Coronary artery (tissue), 2 donors: ENCODE results near the gene DEFB118.

Experiments used
- DNase-seq: peaks from one replicate; pipeline ENCODE4 v3.0.0-alpha.2; 2017; ENCODE audit warnings: low spot score
- H3K27ac ChIP-seq, 2 donors: fragments of 200-600 bp; sonication (generic); one replicate each; pipeline ENCODE4 v1.5.1; 2016 to 2019
- H3K4me3 ChIP-seq: fragments of 200-600 bp; sonication (generic); 2 replicates; pipeline ENCODE4 v1.5.1; 2016; ENCODE audit warnings: mild to moderate bottlenecking, moderate library complexity
- CTCF ChIP-seq: fragments of 200-600 bp; sonication (generic); IDR thresholded peaks from one replicate; pipeline ENCODE4 v1.5.1; 2019; ENCODE audit warnings: antibody characterized with exemption

DEFB118 gene

DNA sequence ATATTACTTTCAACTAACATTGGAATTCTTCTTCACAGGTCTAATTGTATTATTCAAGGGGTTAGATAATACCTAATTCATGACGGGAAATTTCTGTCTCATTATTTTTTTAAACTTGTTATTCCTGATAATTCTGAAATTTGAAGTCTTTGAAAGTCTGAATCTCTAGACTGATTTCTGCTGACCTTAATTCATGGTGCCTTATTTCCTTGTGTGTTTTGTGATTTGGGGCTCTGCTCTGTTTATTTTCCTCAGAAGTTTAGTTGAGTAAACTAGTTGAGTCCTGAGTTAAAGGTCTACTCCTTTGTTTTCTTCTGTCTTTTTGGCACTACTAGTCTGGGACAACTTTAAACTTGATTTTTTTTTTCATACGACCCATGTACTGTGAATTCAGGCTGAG lies 5.9 kb downstream of the DEFB118 start:
- no peak for DNase-seq
- Histone ChIP-seq H3K27ac (no peak overlapping the region), H3K4me3 (no peak overlapping the region)
- TF ChIP-seq CTCF, result no peak

DNA sequence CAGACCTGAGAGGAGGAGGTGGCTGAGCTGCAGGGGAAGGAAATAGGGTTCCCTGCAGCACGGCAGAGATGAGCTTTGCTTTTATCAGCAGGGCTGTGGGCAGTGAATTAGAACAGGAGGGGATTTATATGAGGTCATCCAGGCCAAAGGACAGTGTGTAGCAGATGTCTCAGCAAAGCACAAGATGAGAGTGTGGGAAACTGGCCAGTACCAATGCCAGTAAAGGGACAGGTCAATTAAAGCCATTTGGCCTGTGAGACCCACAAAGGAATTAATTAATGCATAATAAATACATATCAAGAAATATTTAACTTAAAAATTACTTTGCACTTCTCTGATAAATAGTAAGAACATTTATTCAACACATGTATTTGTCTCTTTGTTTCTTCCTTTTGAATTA lies 22.1 kb downstream of the DEFB118 start, which contains the start of gene DEFB119:
Gene DEFB119, minus strand, starts transcription at position 101 of the 400 bp plus-strand sequence. CDS start 107 bp downstream, outside the sequence.
- Histone ChIP-seq H3K4me3 (no peak within 1 kb of the TSS), H3K27ac (no peak within 1 kb of the TSS)
- no peak for DNase-seq
- no peak for TF ChIP-seq CTCF

GRCh38 chr20:31392836-31393235 lies 24.4 kb downstream of the DEFB118 start:
- no peak for TF ChIP-seq CTCF
- no peak for DNase-seq
- H3K27ac ChIP-seq, result no peak overlapping the region
- H3K4me3 ChIP-seq, result no peak overlapping the region

DNA sequence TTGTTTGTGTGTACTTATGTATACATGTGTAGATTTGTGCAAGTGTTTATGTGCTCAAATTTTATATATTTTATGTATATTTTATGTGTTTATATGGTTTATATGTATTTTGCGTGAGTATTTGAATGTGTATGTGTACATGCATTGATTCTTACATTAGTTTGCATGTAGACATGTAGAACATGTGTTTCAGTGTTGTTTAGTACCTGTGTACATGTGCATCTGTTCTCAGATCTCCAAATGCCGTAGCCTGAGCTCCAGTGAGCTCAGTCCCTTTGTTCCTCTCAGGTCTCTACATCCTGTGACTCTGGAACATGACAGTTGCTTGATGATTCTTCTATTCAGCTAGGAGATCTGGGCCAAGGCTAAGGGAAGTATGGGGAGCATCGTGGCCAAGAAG lies 26.5 kb downstream of the DEFB118 start:
- H3K4me3 ChIP-seq, result no peak overlapping the region
- H3K27ac ChIP-seq, result no peak overlapping the region
- DNase-seq, result no peak
- TF ChIP-seq CTCF, result no peak

GRCh38 chr20:31403886-31404285 lies 35.5 kb downstream of the DEFB118 start:
- no peak overlapping the region for H3K4me3 ChIP-seq
- H3K27ac ChIP-seq, result no peak overlapping the region
- no peak for TF ChIP-seq CTCF
- DNase-seq, result no peak

- no peak for DNase-seq
- Histone ChIP-seq H3K4me3 (no peak within 1 kb of the TSS), H3K27ac (no peak within 1 kb of the TSS)
- no peak for TF ChIP-seq CTCF
Observed at GRCh38 chr20:31406115-31406514, 37.7 kb downstream of the DEFB118 start, which contains the start of gene DEFB121. TSS of gene DEFB121 (minus strand) at chr20:31406215. CDS start at chr20:31406152, 63 bp downstream.

DNA sequence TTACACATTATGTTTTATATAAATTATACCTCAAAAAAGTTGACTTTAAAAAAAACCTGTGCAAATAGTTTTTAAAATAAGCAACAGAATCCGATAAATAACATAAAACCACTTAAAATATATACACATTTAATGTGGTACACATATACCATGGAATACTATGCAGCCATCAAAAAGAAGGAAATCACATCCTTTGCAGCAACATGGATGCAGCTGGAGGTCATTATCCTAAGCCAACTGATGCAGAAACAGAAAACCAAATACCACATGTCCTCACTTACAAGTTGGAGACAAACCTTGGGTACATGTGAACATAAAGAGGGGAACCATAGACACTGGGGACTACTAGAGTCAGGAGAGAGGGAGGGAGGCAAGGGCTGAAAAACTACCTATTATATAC lies 41.6 kb downstream of the DEFB118 start:
- no peak for DNase-seq
- no peak for TF ChIP-seq CTCF

More for the DNA sequence above, 41.6 kb downstream of the DEFB118 start:
- no peak overlapping the region for H3K27ac ChIP-seq
- H3K4me3 ChIP-seq, result no peak overlapping the region
